GM21390 (cell line): Measurements from ENCODE around the gene KIAA0825.

Experiments
- ATAC-seq: cut with Tn5 transposase; IDR thresholded peaks from one replicate; pipeline ENCODE4 v1.9.1; 2021; ENCODE audit not compliant: unreplicated experiment

KIAA0825 gene

DNA sequence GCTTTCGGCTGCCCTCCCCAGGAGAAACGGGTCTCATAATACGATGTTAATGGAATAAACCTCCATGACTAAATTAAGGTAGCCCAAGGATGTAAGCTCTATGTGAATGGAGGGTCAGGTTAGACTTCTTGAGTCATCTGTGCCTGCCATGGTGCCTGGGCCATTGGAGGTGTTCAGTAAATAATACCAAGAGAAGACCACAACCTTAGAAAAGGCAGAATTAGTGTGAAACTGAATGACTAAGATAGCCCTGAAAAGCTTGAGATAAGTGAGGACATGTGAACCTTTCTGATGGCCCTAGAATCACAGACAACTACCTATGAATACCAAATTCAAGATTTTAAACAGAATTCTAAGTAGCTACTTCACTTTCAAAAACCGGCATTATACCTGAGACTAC is 160.6 kb downstream of the KIAA0825 start:
- no peak for ATAC-seq

GRCh38 chr5:94445726-94446125 is 172.7 kb downstream of the KIAA0825 start:
- ATAC-seq, result no peak

GRCh38 chr5:94442991-94443390 is 175.4 kb downstream of the KIAA0825 start:
- no peak for ATAC-seq

- no peak for ATAC-seq
Measured at GRCh38 chr5:94442076-94442475, 176.3 kb downstream of the KIAA0825 start.

- no peak for ATAC-seq
Measured at GRCh38 chr5:94440015-94440414, 178.4 kb downstream of the KIAA0825 start.

DNA sequence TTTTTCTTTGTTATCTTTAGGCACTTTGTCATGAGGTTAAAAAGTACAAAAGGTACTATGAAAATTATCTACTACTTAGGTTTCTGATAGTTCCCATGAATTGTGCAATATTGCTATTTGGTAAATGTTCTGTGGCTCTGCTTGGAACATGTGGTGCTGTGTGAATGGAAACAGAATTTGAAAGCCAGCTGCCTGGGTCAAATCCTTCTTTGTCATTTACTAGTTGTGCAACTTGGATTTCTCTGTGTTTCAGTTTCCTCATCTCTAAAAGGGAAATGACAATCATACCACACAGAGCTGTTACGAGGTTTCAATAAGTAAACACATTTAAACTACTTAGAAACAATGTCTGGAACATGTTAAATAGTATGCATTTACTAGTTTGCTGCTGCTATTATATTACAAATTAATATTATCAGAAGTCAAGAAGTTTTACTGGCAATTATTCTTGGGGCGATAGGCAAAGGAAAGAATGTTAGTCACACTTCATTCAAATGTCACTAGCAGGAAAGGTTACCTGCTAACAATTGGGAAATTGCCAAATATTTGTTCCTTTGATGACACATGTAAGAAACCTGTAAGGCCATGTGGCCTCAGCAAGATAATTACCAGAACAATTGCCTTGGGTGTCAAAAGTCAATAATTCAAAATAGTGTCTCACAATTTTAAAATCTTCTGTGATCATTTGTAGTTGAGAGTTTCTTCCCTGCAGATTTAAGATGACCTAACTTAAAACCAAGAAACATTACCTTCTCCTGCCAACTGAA is 184.8 kb downstream of the KIAA0825 start:
- no peak for ATAC-seq

GRCh38 chr5:94432499-94432898 is 185.9 kb downstream of the KIAA0825 start:
- no peak for ATAC-seq

- no peak for ATAC-seq
Measured at GRCh38 chr5:94431696-94432095, 186.7 kb downstream of the KIAA0825 start.

DNA sequence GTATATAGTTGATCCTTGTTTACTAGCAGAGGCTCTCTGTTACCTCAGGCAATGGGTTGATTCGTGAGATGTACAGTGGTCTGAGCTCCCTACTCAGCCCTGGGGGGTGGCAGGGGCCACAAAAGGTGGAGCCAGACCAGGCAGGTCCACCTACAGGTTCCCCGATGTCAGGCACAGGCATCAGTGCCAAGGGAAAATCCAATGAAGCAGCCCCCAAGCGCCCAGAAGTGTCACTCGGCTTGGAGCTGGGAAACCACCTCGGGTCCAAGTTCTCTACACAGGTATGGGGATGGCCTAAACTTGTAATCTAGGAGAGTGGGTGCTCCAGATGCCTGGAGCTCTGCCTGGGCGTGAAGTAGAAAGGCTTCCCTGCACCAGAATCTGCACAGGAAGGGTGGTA is 188.8 kb downstream of the KIAA0825 start:
- ATAC-seq, result no peak

GRCh38 chr5:94425396-94425795 is 193.0 kb downstream of the KIAA0825 start:
- no peak for ATAC-seq

DNA sequence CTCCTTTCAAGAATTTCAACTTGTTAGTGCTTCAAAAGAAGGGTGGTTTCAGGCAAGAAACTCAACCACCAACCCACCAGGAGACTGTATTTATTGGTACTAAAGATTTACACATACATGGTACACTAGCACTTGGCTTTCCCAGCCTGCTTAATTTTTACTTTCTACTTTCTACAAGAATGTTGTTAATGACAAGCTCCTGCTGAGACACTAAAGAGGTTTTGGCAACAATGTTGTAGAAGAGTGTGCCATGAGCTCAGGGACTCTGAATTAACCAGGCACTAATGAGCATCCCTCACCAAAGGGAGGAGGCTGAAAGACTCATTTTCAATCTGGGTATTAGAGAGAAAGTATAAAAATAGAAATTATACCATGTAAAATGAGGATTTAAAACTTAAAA is 195.0 kb downstream of the KIAA0825 start:
- ATAC-seq, result no peak

DNA sequence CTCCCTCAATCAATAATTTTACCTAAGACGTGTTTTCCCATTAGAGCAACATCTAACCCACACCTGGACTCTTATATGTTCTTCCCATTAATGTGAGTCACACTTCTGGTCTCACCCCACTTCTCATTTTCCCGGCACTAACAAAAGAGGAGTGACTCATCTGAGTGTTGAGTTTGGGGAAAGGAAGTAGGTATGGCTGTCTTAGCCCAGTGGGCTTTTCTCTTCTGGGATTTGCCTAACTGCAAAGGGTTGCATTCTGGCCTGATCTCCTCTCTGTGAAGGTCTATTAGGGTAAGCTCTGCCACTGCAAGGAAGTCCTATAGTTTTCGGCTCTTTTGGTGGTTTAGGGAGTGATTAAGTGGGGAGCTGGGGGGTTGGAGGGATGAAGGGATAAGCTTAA is 195.6 kb downstream of the KIAA0825 start:
- no peak for ATAC-seq

DNA sequence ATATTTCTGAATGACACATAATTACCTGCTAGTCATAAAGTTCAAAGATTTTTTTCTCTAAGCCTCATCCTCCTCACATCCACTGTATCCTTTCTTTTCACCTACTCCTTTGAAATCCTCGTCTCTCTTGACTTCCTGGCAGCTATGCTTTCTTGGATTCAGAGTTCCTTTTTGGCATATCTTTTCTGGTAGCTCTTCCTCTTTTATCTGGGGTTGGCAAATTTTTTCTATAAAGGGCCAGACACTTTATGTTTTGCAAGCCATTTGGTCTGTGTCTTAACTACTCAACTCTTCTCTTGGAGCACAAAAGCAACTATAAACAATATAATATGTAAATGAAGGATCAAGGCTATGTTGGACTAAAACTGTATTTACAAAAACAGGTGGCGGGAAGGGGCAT is 197.5 kb downstream of the KIAA0825 start:
- ATAC-seq, result no peak

DNA sequence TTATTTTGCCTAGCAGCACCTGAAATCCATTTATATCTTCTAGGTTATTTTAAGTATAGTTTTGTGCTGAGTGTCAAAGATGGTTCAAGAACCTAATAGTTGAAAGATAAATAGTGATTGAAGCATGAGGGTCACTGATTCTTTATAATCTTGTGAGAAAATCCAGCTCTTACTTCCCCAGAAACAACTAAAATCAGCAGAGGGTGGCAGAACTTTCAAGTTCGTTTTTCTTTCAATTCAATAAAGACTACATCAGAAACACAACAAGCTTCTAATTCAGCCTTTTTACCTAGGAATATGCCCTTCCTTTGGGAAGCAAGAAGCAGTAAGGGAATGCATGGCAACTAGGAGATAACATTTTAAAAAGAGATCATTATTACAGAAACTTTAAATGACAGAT is 202.6 kb downstream of the KIAA0825 start:
- ATAC-seq, result no peak

DNA sequence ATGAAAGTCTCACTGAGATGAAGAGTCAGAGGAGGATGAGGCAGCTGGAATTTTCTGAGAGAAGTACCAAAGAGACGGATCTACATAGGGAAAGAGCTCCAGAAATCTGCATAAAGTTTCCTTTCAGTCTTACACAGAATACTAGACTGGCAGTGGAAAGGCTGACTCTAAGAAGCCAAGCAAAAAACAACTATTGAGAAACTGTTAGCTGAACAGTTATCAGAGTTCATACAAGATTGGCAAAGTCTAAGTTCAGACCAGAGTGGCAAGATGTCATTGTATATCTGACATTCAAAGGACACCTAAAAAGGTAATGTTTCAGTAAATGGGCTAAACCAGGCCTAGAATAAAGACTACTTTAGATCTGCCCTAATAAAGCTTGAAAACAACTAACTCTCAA is 209.0 kb downstream of the KIAA0825 start:
- no peak for ATAC-seq

DNA sequence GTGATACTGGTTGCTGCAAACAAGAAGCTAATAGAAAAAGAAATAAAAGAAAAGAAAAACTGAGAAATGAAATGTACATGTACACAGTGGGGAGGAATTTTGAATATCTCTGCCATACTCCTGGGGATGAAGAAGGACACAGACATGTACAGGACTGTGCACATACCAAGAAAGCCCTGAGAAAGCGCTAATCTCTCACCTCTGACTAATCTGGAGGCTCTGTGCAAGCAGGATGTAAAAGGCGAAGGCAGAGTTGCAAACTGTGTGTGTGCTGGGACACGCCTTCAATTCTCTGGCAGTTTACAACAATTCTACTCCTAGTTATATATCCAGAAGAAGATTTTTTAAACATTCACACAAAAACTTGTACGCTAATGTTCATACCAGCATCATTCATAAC is 211.4 kb downstream of the KIAA0825 start:
- ATAC-seq, result no peak

- no peak for ATAC-seq
Measured at GRCh38 chr5:94403483-94403882, 214.9 kb downstream of the KIAA0825 start.

DNA sequence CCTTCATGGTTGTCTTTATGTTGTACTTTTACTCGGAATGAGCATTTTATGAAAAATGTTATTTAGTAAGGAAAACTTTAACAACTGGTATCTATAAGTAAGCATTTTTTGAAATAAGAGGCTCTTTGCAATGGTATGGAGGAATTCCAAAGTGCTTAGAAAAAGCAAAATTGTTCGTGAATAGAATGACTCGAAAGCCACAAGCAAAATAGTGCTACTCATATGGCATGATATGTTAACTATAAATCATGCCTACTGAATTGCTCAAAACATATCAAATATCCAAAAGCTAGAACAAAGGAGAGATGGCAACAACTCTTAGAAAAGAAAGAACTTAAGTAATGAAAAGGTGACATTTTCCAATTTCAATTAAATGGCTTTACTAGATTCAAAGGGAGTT is 216.3 kb downstream of the KIAA0825 start:
- no peak for ATAC-seq

- no peak for ATAC-seq
Measured at GRCh38 chr5:94397508-94397907, 220.9 kb downstream of the KIAA0825 start.

GRCh38 chr5:94396687-94397086 is 221.7 kb downstream of the KIAA0825 start:
- ATAC-seq, result no peak

- ATAC-seq, result no peak
Measured at GRCh38 chr5:94395468-94395867, 222.9 kb downstream of the KIAA0825 start.

- ATAC-seq, result no peak
Measured at GRCh38 chr5:94391996-94392395, 226.4 kb downstream of the KIAA0825 start.

DNA sequence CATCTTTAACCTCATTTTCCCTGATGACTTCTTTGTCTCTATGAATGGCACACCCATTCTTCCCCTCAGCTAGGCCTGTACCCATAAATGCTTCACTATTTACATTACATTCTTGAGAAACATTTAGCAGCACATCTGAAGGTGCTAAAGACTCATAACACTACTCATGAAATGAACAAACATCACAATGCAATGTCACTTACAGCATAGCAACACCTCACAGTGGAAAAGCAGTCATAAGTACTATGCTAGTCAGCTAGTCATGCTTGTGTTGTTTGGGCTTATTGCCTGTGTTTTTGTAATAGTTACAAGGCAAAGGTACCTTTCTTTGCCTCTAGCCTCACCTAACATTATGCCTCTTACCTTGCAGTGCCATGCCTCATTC is 228.9 kb downstream of the KIAA0825 start:
- ATAC-seq, result no peak
